Right kidney (tissue), 9 donors: ENCODE measurements around the gene PSMB11.
A peak's percentile ranks its signal among the peaks of the same experiment; 100 is the strongest.
"Not testable (repeated sequence)": the region's sequence is repeated elsewhere in the genome, so short reads cannot be mapped to it uniquely, and the experiment has no call there.

Experiments
- DNase-seq: peaks from one replicate; pipeline ENCODE4 v3.0.0-alpha.2; 2016
- long read RNA-seq, 8 donors: transcript quantifications; one replicate each; lab custom pipeline, GENCODE V29; 2026

Gene PSMB11
- long read RNA-seq, donor 1: 0 reads
- long read RNA-seq, donor 2: 0 reads
- long read RNA-seq, donor 3: 0 reads
- long read RNA-seq, donor 4: 0 reads
- long read RNA-seq, donor 5: 0 reads
- long read RNA-seq, donor 6: 0 reads
- long read RNA-seq, donor 7: 0 reads
- long read RNA-seq, donor 8: 0 reads

GRCh38 chr14:23042162-23042965 is at the start of gene PSMB11:
Gene PSMB11 (plus strand): TSS chr14:23042212. CDS start chr14:23042226, 14 bp downstream.
- no peak for DNase-seq

GRCh38 chr14:22993517-22993916 is 48.5 kb upstream of the PSMB11 start:
- DNase-seq: no peak

GRCh38 chr14:22994762-22995275 is 47.2 kb upstream of the PSMB11 start:
- DNase-seq: peak; percentile 64

GRCh38 chr14:22995889-22996625 is 46.0 kb upstream of the PSMB11 start:
- DNase-seq: no peak

GRCh38 chr14:22996768-22997654 is 45.0 kb upstream of the PSMB11 start:
- peak; percentile 75 for DNase-seq

GRCh38 chr14:22997676-22998323 is 44.2 kb upstream of the PSMB11 start:
- DNase-seq: peak; percentile 10

- peak; percentile 12 for DNase-seq
Measured at GRCh38 chr14:22998329-22999012, 43.5 kb upstream of the PSMB11 start.

GRCh38 chr14:23000860-23001259 is 41.2 kb upstream of the PSMB11 start:
- DNase-seq: no peak

- no peak for DNase-seq
Measured at GRCh38 chr14:23002592-23002991, 39.4 kb upstream of the PSMB11 start.

- not testable (repeated sequence) for DNase-seq
Measured at GRCh38 chr14:23004274-23004673, 37.7 kb upstream of the PSMB11 start.

GRCh38 chr14:23005451-23006187 is 36.4 kb upstream of the PSMB11 start:
- no peak for DNase-seq

- DNase-seq: no peak
Measured at GRCh38 chr14:23006188-23006534, 35.9 kb upstream of the PSMB11 start.

- peak; percentile 98 for DNase-seq
Measured at GRCh38 chr14:23006544-23007419, 35.2 kb upstream of the PSMB11 start.

GRCh38 chr14:23008831-23009230 is 33.2 kb upstream of the PSMB11 start:
- DNase-seq: no peak

GRCh38 chr14:23009483-23009938 is 32.5 kb upstream of the PSMB11 start:
- DNase-seq: no peak

- DNase-seq: peak; percentile 91
Measured at GRCh38 chr14:23009939-23010726, 31.9 kb upstream of the PSMB11 start, which contains the start of gene C14orf93. Gene C14orf93 (minus strand): TSS chr14:23010143. CDS start chr14:22999023, 11,120 bp downstream.

- DNase-seq: peak; percentile 17
Measured at GRCh38 chr14:23013054-23013748, 28.8 kb upstream of the PSMB11 start.

- DNase-seq: not testable (repeated sequence)
Measured at GRCh38 chr14:23013749-23014054, 28.3 kb upstream of the PSMB11 start.
